Activated CD4-positive, alpha-beta T cell treated with anti-CD3 and anti-CD28 coated beads, Interleukin-2, amount 50 U/mL, for 48 hours (primary cell): ENCODE measurements around the gene METTL13.

Source experiments
- DNase-seq, 2 experiments: peaks; one replicate each; pipeline ENCODE4 v3.0.0-alpha.2; 2020

Gene METTL13

GRCh38 chr1:171805395-171806115 lies 24.1 kb downstream of the METTL13 start:
- no peak for DNase-seq

- DNase-seq: no peak
These were observed 26.1 kb downstream of the METTL13 start for GRCh38 chr1:171807556-171807955.

- DNase-seq: no peak
These were observed 28.4 kb downstream of the METTL13 start for GRCh38 chr1:171809834-171810233.

DNA sequence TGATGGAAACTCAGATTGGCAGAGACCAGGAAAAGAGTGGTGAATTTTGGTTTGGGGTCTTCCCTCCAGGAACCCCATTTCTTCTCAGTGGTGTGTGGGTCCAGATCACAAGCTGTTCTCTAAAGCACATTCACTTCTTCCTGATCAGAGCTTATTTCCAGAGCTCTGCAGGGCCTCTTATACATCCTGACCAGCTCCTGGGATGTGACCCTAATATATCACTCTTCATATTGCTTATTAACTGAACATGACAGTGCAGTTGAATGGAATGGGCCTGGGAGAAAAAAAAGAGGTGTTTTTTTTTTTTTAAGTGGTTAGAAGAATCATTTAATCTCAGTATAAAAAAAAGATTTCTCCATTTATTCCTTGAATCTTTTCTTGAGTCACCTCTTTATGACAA lies 30.2 kb downstream of the METTL13 start:
- DNase-seq: no peak

DNA sequence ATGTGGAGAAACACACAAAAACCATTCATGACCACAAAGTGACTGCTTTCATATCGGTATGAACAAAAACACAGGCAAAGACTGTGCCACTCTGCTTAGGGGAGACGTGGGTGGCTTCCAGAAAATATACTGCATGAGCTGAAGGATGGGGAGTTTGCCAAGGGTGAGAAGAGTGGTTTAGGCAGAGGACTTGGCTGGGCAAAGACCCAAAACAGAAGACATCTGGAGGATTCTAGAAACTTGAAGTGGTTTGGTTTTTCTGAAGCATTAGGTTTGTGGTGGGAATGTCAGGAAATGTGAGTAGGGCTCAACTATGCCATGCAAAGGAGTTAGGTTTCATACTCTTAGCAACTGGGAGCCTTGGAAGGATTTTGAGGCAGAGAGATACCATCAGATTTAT lies 33.2 kb downstream of the METTL13 start:
- DNase-seq: no peak

DNA sequence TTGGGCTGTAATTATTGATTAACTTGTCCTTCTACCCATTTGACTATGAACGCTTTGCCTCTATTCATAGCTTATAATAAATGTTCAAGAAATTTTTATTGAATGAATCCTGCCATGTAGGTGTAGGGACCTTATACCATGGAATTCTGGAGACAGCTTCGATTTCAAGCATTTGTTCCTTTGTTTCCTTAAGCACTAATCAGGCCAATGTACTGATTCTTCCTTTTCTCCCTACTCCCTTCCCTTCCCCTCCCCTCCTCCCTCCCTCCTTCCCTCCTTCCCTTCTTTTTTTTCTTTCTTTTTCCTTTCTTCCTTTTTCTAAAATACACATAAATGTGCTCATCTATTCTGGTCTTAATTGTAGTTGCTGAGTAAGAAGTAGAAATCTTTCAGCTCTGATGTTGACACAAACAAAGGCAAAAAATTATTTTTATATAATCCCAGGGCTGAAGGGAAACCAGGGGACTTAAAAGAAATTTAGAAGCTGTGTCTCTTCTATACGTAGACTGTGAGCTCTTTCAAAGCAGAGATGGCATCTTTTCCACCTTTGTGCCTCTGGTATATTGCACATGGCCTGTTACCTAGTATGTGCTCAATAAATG lies 34.9 kb downstream of the METTL13 start:
- DNase-seq: no peak

GRCh38 chr1:171817511-171818265 lies 36.2 kb downstream of the METTL13 start:
- peak; percentile 24 to 46 for DNase-seq

DNA sequence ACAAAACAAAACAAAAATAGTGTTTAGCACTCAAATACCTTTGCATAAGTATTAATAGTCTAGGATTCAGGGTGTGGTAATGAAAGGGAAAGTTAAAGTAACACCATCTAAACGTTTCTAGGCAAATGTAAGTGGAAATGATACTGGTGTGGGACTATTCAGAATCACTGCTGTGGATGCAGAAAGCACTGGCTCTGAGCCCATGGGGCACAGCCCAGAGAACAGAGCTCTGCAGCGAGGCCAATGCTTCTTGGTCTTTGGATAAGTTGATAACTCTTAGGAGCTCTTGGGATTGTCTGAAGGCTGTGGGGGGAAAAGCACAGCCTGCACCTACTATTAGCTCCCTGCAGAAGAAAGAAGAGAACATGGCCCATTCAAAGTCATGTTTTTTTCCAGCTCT lies 38.5 kb downstream of the METTL13 start:
- DNase-seq: no peak

DNA sequence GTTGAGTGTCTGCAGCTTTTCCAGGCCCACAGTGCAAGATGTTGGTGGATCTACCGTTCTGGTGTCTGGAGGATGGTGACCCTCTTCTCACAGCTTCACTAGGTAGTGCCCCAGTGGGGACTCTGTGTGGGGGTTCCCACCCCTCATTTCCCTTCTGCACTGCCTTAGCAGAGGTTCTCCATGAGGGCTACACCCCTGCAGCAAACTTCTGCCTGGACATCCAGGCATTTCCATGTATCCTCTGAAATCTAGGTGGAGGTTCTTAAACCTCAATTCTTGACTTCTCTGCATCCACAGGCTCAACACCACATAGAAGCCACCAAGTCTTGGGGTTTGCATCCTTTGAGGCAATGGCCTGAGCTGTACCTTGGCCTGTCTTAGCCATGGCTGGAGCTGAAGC lies 45.5 kb downstream of the METTL13 start:
- DNase-seq: no peak

DNA sequence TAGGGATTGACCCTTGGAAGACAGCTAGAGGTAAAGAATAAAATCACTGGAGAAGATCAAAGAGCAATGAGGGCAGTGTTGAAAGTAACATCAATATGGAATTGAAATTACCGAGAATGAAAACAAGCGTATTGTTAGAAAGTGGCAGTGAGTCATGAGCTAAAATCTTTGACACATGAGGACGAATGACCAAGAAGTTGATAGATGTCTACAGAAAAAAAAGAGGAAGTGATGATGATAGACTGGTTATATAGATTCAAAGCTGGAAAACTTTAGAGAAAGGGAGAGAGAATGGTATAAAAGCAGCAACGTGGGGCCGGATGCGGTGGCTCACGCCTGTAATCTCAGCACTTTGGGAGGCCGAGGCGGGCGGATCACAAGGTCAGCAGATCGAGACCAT lies 47.3 kb downstream of the METTL13 start:
- DNase-seq: no peak

DNA sequence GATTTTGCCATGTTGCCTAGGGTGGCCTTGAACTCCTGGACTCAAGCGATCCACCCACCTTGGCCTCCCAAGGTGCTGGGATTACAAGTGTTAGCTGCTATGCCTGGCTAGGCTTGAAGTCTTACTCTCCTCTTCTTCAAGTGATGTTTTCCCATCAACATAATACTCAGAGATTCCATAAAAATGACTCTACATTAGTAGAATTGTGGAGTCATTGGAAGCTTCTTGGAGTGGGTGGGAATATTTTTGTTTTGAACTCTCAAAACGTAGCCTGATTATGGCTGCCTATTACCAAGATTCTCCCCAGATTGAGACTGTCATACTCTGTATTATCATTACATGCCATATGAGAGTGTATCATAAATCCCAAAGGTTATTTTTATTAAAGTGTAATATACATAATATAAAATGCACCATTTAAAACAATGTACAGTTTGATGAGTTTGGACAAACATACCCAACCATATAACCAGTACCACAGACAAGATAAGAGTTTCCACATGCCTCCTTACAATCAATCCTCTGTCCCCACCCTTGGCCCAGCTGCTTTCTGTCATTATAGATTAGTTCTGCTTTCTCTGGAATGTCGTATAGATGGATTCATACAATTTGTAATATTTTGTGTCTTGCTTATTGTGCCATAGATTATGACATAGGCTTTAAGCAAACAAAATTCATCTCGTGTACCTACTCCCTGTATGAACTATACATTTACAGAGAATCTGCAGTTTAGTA lies 51.8 kb downstream of the METTL13 start:
- DNase-seq: no peak

GRCh38 chr1:171834821-171835220 lies 53.4 kb downstream of the METTL13 start:
- DNase-seq: no peak

DNA sequence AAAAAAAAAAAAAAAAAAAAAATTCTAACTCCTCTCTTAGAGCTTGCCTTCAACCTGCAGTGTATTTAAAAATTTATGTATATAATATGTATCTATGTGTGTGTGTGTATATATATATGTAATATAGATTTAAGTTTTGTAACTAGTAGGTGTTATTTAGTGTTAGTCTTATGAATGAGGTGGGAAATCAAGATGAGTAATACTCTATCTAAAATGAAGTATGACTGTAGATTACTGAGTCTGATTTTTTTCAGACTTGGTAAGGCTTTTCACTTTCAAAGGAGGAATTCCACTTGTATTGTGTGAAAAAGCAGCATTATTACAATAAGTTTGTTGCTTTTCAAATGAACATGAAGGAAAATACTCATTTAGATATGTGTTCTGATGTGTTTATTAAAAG lies 54.4 kb downstream of the METTL13 start:
- DNase-seq: no peak

GRCh38 chr1:171841050-171841910 lies 59.8 kb downstream of the METTL13 start, which contains the start of gene DNM3:
DNM3 (plus strand) TSS chr1:171841498; CDS start chr1:171841657, 159 bp downstream.
- DNase-seq: peak; percentile 69 to 70

DNA sequence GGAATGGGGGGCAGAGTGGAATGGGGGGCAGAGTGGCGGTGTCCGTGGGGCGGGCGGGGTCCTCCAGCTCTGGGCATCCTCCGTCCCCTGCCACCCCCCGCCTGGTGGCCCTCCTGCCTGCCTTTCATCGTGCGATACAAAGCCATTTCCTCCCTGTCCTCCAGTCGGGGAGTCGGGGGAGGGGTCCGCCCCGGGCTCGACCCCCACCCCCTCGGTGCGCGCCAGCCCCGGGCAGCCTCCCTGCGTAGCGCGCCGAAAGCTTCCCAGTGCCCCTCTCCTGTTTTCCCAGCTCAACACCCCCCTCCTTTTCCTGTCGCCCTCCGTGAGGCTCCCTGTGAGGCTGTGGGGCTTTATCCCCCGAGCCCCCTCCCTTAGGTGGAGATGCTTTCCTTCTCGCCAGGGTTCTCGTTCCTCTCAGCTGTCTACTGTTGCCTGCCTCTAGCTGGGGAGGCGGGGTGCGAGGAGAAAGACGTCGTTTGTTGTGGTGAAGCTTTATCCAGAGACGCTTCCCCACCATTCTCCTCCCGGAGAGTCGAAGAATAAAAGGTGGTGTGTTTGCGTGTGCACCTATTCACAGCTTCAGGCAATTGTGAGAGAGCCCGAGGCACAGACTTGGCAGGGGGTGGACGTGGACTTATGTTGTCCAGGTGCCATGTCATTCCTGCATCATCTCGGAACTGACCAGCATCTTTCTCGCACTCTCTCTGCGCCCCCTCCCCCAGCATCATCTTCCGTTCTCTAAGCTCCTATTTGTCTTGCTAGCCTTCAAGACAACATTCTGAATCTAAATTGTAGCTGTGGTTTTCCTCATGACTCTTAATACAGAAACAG lies 60.7 kb downstream of the METTL13 start:
- DNase-seq: peak; percentile 4 to 19

GRCh38 chr1:171844381-171844780 lies 62.9 kb downstream of the METTL13 start:
- DNase-seq: no peak

- DNase-seq: no peak
These were observed 64.5 kb downstream of the METTL13 start for GRCh38 chr1:171845998-171846397.
